GM12872 (cell line): ENCODE data around the gene SLC26A8.

Experiments
- CTCF ChIP-seq: IDR thresholded peaks from 3 replicates; pipeline ENCODE4 v1.5.1; 2011; ENCODE audit warnings: low read depth, mild to moderate bottlenecking, low read length, moderate library complexity; ENCODE audit not compliant: insufficient read depth

SLC26A8 gene

GRCh38 chr6:36063318-36064060 is 39.0 kb upstream of the SLC26A8 start:
- no peak for TF ChIP-seq CTCF

GRCh38 chr6:36062247-36062646 is 37.8 kb upstream of the SLC26A8 start:
- no peak for TF ChIP-seq CTCF

- no peak for TF ChIP-seq CTCF
Observed at GRCh38 chr6:36061236-36061635, 36.8 kb upstream of the SLC26A8 start.

GRCh38 chr6:36056178-36056577 is 31.7 kb upstream of the SLC26A8 start:
- TF ChIP-seq CTCF: no peak

GRCh38 chr6:36054956-36055355 is 30.5 kb upstream of the SLC26A8 start:
- no peak for TF ChIP-seq CTCF

- no peak for TF ChIP-seq CTCF
Observed at GRCh38 chr6:36054415-36054814, 30.0 kb upstream of the SLC26A8 start.

- no peak for TF ChIP-seq CTCF
Observed at GRCh38 chr6:36053878-36054277, 29.4 kb upstream of the SLC26A8 start.
